ENCODE measurements around the gene MLF1. TPM values are rescaled to one million over a fixed set of nuclear protein-coding genes. Genes with fewer than 3 reads are reported as not detected.
"Not testable (repeated sequence)": the region's sequence is repeated elsewhere in the genome, so short reads cannot be mapped to it uniquely, and the experiment has no call there.

The MLF1 gene
- polyA plus RNA-seq, 1 of the 3 experiments (the other 2 are of a cell fraction): 8.2 TPM

DNA sequence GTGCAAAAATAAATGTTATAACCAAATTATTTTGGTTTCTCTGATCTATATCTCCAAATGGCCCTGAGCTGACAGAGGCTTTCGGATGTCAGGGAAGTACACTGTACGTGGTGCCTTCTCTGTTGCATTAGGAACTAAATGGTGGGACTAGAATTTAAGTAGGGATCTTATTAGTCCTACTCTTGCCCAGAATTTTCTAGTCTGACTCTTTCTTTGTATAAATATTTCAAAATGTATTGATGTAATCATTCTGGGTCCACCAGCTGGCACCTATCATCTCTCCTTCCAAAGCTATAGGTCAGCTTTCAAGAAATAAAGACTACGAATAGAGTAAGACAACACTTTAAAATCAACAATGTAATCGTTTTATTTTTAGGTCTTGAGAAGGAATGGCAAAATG is 22.3 kb upstream of the MLF1 start:
- 79% methylated on average over 4 of the region's 4 CpGs for WGBS (ENCODE audit: low lambda C conversion rate)
- Histone ChIP-seq H3K9me2 (no peaks in the 10 kb centered on the region), H3F3A (replicated peaks; ENCODE audit: insufficient read depth) (no peaks in the 10 kb centered on the region), H2AFZ (ENCODE audit: low read depth) (no peak overlapping the region), H3K27ac (ENCODE audit: low read depth in 2 of 2, low read length in 1 of 2) (no peak overlapping the region), H3K27me3 (ENCODE audit: insufficient read depth) (no peaks in the 10 kb centered on the region), H3K9me3 (no peaks in the 10 kb centered on the region), H3K9ac (no peak overlapping the region), H3K4me1 (ENCODE audit: control insufficient read depth in 1 of 2, insufficient read depth in 2 of 2, low read depth in 1 of 2, low read length in 1 of 2) (no peaks in the 10 kb centered on the region; a peak in 1 of 4 replicates), H3K4me3 (ENCODE audit: low read depth in 2 of 2, low read length in 1 of 2) (no peak overlapping the region), H3K4me2 (no peak overlapping the region), H4K20me1 (ENCODE audit: insufficient read depth) (no peaks in the 10 kb centered on the region), H3K36me3 (replicated peaks in 1 of 2; ENCODE audit: control insufficient read depth in 1 of 2, insufficient read depth in 2 of 2, low read length in 1 of 2) (peaks cover 13 to 17% of the 10 kb centered on the region in 2 experiments), H3K79me2 (ENCODE audit: insufficient read depth) (no peaks in the 10 kb centered on the region)
- POLR2A ChIA-PET: no interaction called here
- CTCF ChIA-PET: no interaction called here
- TF ChIP-seq, protein P1, sequence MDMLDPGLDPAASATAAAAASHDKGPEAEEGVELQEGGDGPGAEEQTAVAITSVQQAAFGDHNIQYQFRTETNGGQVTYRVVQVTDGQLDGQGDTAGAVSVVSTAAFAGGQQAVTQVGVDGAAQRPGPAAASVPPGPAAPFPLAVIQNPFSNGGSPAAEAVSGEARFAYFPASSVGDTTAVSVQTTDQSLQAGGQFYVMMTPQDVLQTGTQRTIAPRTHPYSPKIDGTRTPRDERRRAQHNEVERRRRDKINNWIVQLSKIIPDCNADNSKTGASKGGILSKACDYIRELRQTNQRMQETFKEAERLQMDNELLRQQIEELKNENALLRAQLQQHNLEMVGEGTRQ (IDR thresholded peaks at IDR 0.05; ENCODE audit: borderline replicate concordance, low read depth, low read length): no peak
- TF ChIP-seq SIN3A (IDR thresholded peaks at IDR 0.05; ENCODE audit: borderline replicate concordance, low read depth, low read length) (no peak), TCF12 (IDR thresholded peaks at IDR 0.05) (no peak), FOXM1 (IDR thresholded peaks at IDR 0.05; ENCODE audit: low read depth) (no peak), MXI1 (IDR thresholded peaks at IDR 0.05; ENCODE audit: low read depth, low read length) (no peak), MEF2A (IDR thresholded peaks at IDR 0.05; ENCODE audit: borderline replicate concordance, low read depth) (no peak), SMC3 (IDR thresholded peaks at IDR 0.05; ENCODE audit: low read depth, low read length) (no peak), RFX5 (IDR thresholded peaks at IDR 0.05; ENCODE audit: low read length) (no peak), EZH2phosphoT487 (IDR thresholded peaks at IDR 0.05; ENCODE audit: borderline replicate concordance, low read depth) (no peak), TAF1 (IDR thresholded peaks at IDR 0.05; ENCODE audit: borderline replicate concordance, low read depth, low read length) (no peak), NFIC (IDR thresholded peaks at IDR 0.05; ENCODE audit: borderline replicate concordance) (no peak), RCOR1 (IDR thresholded peaks at IDR 0.05; ENCODE audit: low read length) (no peak), FOSL2 (IDR thresholded peaks at IDR 0.05; ENCODE audit: borderline replicate concordance, low read depth) (no peak), JUND (IDR thresholded peaks at IDR 0.05) (no peak), RAD21 (IDR thresholded peaks at IDR 0.05; ENCODE audit: low read length) (no peak), TEAD4 (IDR thresholded peaks at IDR 0.05; ENCODE audit: borderline replicate concordance, insufficient read depth) (no peak), ELF1 (IDR thresholded peaks at IDR 0.05) (no peak)
- TF ChIP-seq, protein P2, sequence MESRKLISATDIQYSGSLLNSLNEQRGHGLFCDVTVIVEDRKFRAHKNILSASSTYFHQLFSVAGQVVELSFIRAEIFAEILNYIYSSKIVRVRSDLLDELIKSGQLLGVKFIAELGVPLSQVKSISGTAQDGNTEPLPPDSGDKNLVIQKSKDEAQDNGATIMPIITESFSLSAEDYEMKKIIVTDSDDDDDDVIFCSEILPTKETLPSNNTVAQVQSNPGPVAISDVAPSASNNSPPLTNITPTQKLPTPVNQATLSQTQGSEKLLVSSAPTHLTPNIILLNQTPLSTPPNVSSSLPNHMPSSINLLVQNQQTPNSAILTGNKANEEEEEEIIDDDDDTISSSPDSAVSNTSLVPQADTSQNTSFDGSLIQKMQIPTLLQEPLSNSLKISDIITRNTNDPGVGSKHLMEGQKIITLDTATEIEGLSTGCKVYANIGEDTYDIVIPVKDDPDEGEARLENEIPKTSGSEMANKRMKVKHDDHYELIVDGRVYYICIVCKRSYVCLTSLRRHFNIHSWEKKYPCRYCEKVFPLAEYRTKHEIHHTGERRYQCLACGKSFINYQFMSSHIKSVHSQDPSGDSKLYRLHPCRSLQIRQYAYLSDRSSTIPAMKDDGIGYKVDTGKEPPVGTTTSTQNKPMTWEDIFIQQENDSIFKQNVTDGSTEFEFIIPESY (IDR thresholded peaks at IDR 0.05; ENCODE audit: borderline replicate concordance, low read depth): no peak
- TF ChIP-seq, protein P3, sequence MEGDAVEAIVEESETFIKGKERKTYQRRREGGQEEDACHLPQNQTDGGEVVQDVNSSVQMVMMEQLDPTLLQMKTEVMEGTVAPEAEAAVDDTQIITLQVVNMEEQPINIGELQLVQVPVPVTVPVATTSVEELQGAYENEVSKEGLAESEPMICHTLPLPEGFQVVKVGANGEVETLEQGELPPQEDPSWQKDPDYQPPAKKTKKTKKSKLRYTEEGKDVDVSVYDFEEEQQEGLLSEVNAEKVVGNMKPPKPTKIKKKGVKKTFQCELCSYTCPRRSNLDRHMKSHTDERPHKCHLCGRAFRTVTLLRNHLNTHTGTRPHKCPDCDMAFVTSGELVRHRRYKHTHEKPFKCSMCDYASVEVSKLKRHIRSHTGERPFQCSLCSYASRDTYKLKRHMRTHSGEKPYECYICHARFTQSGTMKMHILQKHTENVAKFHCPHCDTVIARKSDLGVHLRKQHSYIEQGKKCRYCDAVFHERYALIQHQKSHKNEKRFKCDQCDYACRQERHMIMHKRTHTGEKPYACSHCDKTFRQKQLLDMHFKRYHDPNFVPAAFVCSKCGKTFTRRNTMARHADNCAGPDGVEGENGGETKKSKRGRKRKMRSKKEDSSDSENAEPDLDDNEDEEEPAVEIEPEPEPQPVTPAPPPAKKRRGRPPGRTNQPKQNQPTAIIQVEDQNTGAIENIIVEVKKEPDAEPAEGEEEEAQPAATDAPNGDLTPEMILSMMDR (IDR thresholded peaks at IDR 0.05): no peak
- TF ChIP-seq, protein P4, sequence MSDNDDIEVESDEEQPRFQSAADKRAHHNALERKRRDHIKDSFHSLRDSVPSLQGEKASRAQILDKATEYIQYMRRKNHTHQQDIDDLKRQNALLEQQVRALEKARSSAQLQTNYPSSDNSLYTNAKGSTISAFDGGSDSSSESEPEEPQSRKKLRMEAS (IDR thresholded peaks at IDR 0.05; ENCODE audit: low read depth): no peak
- no peak for DNase-seq

DNA sequence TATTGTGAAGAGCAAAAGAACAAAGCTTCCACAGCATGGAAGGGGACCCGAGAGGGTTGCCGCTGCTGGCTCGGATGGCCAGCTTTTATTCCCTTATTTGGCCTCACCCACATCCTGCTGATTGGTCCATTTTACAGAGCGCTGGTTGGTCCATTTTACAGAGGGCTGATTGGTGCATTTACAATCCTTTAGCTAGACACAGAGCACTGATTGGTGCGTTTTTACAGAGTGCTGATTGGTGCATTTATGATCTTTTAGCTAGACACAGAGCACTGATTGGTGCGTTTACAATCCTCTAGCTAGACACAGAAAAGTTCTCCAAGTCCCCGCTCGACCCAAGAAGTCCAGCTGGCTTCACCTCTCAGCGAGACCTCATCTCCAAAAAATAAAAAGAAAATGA is 21.1 kb upstream of the MLF1 start:
- CTCF ChIA-PET: interaction anchor here (1.4 kb wide), 2 partner anchors 10 to 11 kb away, joined by 3 to 7 read pairs; no protein-coding TSS in a partner anchor
- H4K20me1 ChIP-seq (ENCODE audit: insufficient read depth); H3K9me3 ChIP-seq; DNase-seq; H3K27ac ChIP-seq (ENCODE audit: low read depth in 2 of 2, low read length in 1 of 2); H3K36me3 ChIP-seq (replicated peaks in 1 of 2; ENCODE audit: control insufficient read depth in 1 of 2, insufficient read depth in 2 of 2, low read length in 1 of 2); H3K79me2 ChIP-seq (ENCODE audit: insufficient read depth); H3K27me3 ChIP-seq (ENCODE audit: insufficient read depth); H3K9me2 ChIP-seq; H3K4me1 ChIP-seq (ENCODE audit: control insufficient read depth in 1 of 2, insufficient read depth in 2 of 2, low read depth in 1 of 2, low read length in 1 of 2); H3K9ac ChIP-seq; H3F3A ChIP-seq (replicated peaks; ENCODE audit: insufficient read depth); POLR2A ChIA-PET; H3K4me3 ChIP-seq (ENCODE audit: low read depth in 2 of 2, low read length in 1 of 2); H3K4me2 ChIP-seq; H2AFZ ChIP-seq (ENCODE audit: low read depth): not testable (repeated sequence)
- WGBS (ENCODE audit: low lambda C conversion rate): 96% methylated on average over 9 of the region's 9 CpGs

Data from SK-N-SH (cell line).